ENCODE measurements around the gene COL9A3. TPM values are rescaled to one million over a fixed set of nuclear protein-coding genes. Genes with fewer than 3 reads are reported as not detected.

COL9A3 gene
- total RNA-seq, 2 donors from 2014 or later, result 0.54 to 3.1 TPM

DNA sequence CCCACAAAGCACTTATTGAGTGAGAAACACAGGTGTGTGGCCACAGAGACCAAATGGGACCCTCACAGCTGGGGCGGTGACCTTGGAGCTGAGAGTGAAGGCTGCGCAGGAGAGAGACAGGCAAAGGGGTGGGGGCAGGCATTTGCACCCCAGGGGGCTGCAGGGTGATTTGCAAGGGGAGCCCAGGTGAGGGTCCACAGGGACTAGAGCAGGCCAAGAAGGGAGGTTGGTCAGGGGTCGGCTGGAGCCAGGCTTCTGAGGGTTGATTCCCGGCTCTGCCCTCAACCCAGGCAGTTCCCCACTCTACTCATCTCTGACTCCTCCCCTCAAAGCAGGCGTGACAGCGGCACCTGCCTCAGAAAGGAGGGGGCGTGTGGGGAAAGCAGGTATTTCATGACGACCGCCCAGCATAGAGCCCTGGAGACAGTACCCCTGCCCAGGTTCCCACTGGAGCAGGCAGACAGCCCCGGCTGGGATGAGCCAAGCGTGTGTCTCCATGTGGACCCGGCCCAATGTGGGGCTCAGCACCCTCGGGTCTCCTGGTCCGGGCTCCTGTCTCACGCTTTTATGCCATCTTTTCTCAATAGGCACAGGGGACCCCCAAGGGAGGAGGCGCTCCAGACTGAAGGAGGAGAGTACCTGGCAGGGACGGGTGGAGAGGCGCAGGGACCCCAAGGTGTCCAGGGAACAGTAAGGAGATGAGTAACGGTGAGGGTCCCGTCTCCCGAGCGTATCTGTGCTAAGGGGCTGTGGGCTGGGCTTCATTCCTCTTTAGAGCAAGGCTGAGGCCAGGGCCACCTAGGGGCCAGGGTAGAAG, 23.7 kb upstream of the COL9A3 start:
- no peak for TF ChIP-seq CTCF (IDR thresholded peaks at IDR 0.05)
- DNase-seq (ENCODE audit: low spot score) (no peak), ATAC-seq (ENCODE audit: insufficient number of reproducible peaks, low FRiP score, low read depth) (no peak)
- Histone ChIP-seq H3K4me1 (ENCODE audit: control insufficient read depth in 1 of 2, low read depth in 2 of 2) (peaks cover 3 to 23% of the 10 kb centered on the region in 2 donors), H3K36me3 (no peaks in the 10 kb centered on the region), H3K27ac (peak overlapping the region; percentile 84 to 92), H3K9me3 (no peaks in the 10 kb centered on the region), H3K27me3 (replicated peaks; ENCODE audit: insufficient read depth) (no peaks in the 10 kb centered on the region), H3K4me3 (peak overlapping the region; percentile 89)

- H3K4me1 ChIP-seq (ENCODE audit: control insufficient read depth in 1 of 2, low read depth in 2 of 2), result peaks cover 3 to 23% of the 10 kb centered on the region in 2 donors
- peak overlapping the region; percentile 89 for H3K4me3 ChIP-seq
- H3K9me3 ChIP-seq, result no peaks in the 10 kb centered on the region
- no peak for TF ChIP-seq CTCF (IDR thresholded peaks at IDR 0.05)
- H3K27me3 ChIP-seq (replicated peaks; ENCODE audit: insufficient read depth), result no peaks in the 10 kb centered on the region
- ATAC-seq (ENCODE audit: insufficient number of reproducible peaks, low FRiP score, low read depth), result no peak
- H3K36me3 ChIP-seq, result no peaks in the 10 kb centered on the region
- H3K27ac ChIP-seq, result peak overlapping the region; percentile 84 to 92
- no peak for DNase-seq (ENCODE audit: low spot score)
Observed at GRCh38 chr20:62793757-62794006, 23.2 kb upstream of the COL9A3 start.

DNA sequence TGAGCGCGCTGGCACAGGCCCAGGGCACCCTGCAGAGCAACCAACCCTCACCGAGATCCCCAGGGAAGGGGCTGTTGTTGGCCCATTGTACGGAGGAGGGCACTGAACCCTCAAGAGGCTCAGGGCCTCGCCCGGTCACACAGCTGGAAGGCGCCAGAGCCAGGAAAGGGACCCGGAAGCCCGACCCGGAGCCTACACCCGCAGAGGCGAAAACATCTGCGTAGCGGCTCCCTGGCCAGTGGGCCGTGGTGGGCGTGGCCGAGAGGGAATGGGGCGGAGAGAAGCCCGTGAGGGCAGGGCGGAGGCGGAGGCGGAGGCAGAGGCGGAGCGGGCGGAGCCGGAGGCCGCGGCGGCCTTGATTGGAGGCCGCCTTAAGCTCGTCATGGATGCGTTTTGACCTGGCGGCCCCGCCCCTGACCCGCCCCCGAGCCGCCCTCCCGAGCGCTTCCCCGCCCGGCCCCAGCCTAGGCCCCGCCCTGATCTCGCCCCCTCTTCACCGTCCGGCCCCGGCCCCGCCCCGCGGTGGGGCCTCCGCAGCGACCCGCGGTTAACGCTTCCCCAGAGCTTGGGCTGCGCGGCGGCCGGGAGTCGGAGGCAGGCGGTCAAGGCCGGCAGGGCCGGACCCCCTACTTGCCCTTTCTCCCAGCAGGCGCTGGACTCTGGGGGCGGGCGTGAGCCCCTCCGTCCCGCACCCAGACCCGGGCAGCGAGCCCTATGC, 22.7 kb upstream of the COL9A3 start:
- Histone ChIP-seq H3K9me3 (no peaks in the 10 kb centered on the region), H3K4me1 (ENCODE audit: control insufficient read depth in 1 of 2, low read depth in 2 of 2) (peaks cover 3 to 23% of the 10 kb centered on the region in 2 donors)
- ATAC-seq (ENCODE audit: insufficient number of reproducible peaks, low FRiP score, low read depth), result peak; percentile 80

DNA sequence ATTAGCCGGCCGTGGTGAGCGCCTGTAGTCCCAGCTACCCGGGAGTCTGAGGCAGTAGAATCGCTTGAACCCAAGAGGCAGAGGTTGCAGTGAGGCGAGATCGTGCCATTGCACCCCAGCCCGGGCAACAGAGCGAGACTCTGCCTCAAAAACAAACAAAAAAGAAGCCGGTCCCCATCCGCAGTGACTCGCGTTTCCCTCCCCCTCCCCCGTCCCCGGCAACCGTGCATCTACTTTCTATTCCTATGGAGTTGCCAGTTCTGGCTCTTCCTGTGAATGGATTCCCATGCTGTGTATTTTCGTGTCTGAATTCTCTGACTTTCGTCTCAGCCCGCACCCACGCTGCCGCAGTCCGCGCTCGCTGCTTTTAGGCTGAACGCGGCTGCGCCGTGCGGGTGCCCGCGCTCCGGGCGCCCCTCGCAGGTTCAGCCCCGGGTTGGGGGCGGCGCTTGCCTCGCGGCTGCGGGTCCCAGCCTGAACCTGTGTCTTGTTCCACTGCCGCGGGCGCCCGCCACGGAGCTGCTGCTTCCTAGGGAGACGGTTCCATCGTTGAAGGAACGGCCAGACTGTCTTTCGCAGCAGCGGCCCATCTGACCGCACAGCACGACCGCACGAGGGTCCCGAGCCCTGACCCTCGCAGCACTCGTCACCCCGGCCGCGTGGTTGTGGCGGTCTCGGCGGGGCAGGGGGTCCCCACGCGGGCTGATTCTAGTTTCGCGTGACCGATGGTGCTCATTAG, 21.7 kb upstream of the COL9A3 start:
- Histone ChIP-seq H3K36me3 (peaks cover 9% of the 10 kb centered on the region), H3K4me3 (peak overlapping the region; percentile 89), H3K9me3 (no peaks in the 10 kb centered on the region), H3K27ac (peak overlapping the region; percentile 69 to 76), H3K4me1 (ENCODE audit: control insufficient read depth in 1 of 2, low read depth in 2 of 2) (peaks cover 3 to 23% of the 10 kb centered on the region in 2 donors), H3K27me3 (replicated peaks; ENCODE audit: insufficient read depth) (no peaks in the 10 kb centered on the region)
- ATAC-seq (ENCODE audit: insufficient number of reproducible peaks, low FRiP score, low read depth) (no peak), DNase-seq (ENCODE audit: low spot score) (no peak)
- TF ChIP-seq CTCF (IDR thresholded peaks at IDR 0.05), result no peak

More for the DNA sequence above, 22.7 kb upstream of the COL9A3 start:
- H3K27me3 ChIP-seq (replicated peaks; ENCODE audit: insufficient read depth), result no peaks in the 10 kb centered on the region
- H3K36me3 ChIP-seq, result peaks cover 4% of the 10 kb centered on the region
- H3K27ac ChIP-seq, result peak overlapping the region; percentile 84 to 92
- peak overlapping the region; percentile 89 for H3K4me3 ChIP-seq
- TF ChIP-seq CTCF (IDR thresholded peaks at IDR 0.05), result no peak
- peak; percentile 88 for DNase-seq (ENCODE audit: low spot score)
